DMS153 treated with DMSO at 0.1 percent for 48 hours (cell line): ENCODE results near the gene MRPS30.
"Not testable (repeated sequence)": the region's sequence is repeated elsewhere in the genome, so short reads cannot be mapped to it uniquely, and the experiment has no call there.

Source experiments
- DNase-seq: peaks from one replicate; lab custom pipeline; 2025; ENCODE audit not compliant: unreplicated experiment; lab: John Stamatoyannopoulos, UW

MRPS30 gene

GRCh38 chr5:44808435-44809214 is at the start of gene MRPS30:
MRPS30 (plus strand) TSS chr5:44808947; CDS start chr5:44808963, 16 bp downstream.
- DNase-seq: peak; percentile 99

DNA sequence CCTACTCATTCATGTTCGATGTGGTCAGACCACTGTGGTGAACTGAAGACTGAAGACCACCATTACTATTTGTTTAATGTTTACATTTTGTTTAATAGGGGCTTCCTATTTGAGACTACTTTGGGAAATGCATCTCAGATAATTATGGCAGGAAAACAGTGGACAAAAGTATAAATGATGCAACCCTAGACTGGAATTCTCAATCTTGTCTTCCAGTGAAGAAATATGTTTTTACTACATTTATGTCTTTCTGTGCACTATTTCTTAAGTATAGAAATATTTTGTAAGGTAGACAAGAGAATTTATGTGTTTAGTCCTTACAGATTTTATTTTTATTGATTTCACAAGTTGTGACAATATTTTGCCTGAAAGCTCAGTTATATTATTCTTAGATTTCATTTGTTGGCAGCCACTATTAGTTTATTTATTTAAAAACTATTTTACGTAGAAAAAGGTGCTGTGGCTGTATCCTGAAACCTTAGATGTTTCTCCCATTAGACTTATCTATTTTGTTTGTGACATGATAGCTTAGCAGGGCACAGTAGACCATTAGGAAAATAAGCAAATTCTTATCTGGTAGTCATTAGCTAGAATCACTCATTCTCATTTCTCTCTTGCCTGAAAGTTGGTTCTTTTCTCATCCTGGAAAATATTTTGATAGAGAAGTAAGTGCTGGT is 39.4 kb upstream of the MRPS30 start:
- no peak for DNase-seq

DNA sequence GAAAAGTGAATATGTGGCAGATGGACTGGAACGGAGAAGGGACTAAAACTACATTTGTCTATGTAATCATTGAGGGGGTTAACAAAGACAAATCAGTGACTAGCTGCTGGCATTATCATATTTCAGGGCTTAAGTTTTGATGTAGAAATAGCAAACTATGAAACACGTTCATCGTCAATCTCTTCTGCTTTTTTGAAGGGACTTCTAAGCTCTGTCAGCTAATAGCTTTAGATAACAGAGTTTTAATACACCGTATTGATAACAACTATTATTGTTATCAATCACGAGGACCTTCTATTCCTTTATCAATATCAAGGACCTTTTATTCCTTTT is 38.9 kb upstream of the MRPS30 start:
- no peak for DNase-seq

DNA sequence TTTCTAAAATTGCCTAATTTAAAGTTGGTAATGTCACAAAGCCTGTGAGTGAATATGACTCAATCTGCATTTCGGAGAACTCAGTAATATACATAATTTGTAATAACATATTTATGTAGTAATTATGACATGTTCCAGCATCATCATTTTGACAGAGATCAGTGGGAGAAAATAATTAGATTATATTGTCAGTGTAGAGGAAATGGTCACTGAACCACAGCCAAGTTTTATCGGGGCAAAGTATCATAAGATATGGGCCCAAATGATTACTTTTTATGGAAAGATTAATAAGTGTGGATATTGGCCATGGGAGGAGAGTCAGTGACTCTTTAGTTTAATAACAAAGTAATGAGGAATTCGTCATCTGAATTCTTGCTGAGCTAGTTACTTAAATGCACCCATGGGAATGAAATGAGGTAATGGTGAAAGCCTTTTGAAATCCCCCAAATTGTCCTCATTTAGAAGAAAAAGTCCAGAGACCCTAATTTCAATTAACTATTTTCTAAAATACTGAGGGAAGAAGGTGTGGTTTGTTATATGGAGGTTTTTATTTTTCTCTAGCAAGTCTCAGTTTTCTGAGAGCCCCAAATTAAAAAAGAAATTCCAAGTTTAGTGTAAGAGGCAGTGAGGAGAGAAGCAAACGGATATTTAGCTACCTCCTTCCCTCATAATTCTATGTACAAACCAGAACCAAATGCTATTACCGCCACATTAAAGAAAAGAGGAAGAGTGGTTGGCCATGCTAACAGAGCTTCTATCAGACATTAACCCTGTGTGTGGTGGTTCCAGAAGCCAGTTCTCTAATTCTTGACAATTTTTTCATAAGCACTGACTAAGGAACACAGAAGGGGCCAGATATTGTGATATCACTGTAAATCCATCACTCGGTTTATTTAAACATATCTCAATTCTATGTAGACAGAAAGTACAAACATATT is 37.7 kb upstream of the MRPS30 start:
- DNase-seq: no peak

GRCh38 chr5:44772397-44772796 is 36.4 kb upstream of the MRPS30 start:
- DNase-seq: not testable (repeated sequence)

GRCh38 chr5:44774279-44774880 is 34.4 kb upstream of the MRPS30 start:
- peak; percentile 40 for DNase-seq

DNA sequence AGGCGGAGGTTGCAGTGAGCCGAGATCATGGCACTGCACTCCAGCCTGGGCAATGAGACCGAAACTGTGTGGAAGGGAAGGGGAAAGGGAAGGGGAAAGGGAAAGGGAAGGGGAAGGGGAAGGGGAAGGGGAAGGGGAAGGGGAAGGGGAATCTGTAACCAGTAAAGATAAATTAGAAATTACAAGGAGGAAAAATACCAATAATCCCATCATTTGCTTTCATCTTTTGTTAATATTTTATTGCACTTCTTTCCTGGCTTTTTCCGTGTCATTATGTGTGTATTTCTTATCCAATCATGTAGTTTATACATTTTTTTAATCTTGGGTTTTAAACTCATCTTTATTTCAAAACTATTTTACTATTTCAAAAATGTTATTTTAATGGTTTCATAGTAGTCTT is 29.6 kb upstream of the MRPS30 start:
- no peak for DNase-seq

- no peak for DNase-seq
Measured at GRCh38 chr5:44783634-44784315, 25.0 kb upstream of the MRPS30 start.

GRCh38 chr5:44787731-44788130 is 21.0 kb upstream of the MRPS30 start:
- DNase-seq: no peak

GRCh38 chr5:44789372-44789995 is 19.3 kb upstream of the MRPS30 start:
- DNase-seq: not testable (repeated sequence)

DNA sequence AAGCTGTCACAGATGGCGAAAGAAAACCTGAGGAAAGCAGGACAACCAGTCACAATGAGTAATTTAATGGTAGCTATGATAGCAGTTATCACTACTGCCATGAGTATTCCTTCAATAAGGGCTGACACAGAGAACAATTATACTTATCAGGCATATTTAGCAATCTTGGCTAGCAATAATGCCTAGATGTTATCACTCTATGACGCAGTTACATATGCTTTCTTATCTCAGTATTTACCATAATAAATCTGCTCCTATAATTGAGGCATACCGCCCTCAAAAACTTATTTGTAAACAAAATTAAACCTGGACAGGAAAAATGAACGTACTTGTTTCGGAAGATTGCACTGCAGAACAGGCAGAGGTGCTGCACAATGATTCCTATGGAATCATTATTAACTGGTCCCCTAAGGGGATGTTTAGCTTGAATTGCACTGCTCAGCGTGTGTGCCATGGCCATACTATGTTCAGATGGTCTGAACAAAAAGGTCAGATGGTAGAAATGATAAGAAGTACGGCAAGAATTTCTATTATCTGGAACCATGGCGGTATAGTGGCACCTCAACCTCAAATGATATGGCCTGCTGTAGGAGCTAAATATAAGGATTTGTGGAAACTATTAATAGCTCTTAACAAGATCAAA is 16.6 kb upstream of the MRPS30 start:
- not testable (repeated sequence) for DNase-seq

- DNase-seq: no peak
Measured at GRCh38 chr5:44794371-44794770, 14.4 kb upstream of the MRPS30 start.

DNA sequence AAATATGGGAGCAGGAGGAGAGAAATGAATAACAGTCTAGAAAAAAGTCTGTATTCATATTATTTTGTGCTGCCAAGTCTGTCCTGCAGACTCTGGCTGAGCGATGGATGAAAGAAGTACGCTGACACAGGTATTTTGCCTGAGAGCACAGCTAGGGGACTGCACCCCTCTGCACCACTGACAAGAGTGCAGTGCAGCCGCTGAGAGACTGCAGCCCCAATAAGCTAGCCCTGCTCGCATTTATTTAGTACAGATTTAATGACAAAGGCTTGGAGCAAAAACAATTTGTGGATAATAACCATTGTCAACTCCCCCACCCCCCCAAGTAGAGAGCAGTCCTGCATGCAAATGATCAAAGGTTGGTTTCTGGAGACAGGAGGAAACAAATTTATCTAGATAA is 13.3 kb upstream of the MRPS30 start:
- no peak for DNase-seq

DNA sequence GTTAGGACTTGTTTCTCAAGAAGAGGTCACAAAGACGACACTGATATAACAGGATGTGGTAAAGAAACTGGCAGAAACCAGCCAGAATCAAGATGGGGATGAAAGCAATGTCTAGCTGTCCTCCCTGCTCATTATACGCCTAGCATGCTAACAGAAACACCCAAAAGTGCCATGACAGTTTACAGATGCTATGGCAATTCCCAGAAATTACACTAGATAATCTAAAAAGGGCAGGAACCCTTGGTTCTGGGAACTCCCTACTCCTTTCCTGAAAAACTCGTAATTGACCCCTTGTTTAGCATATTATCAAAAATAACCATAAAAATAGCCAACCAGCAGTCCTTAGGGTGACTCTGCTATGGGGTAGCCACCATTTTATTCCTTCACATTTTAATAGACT is 10.9 kb upstream of the MRPS30 start:
- DNase-seq: no peak

GRCh38 chr5:44801992-44802391 is 6.8 kb upstream of the MRPS30 start:
- no peak for DNase-seq

DNA sequence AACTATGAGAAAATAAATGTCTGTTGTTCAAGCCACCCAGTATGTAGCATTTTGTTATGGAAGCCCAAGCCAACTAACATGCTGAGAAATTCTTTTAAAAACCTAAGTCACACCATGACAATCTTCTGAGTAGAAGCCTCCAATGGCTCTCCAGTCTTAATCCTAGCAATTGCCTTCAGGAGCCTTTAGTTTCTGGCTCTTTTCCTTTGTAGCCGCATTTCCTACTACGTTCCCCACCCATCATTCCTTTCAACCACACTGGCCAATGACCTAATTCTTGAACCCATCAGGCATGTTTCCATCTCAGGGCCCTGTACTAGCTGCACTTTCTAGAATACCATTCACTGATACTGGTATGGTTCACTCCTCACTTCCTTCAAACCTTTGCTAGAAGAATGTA is 2.1 kb upstream of the MRPS30 start:
- DNase-seq: no peak

DNA sequence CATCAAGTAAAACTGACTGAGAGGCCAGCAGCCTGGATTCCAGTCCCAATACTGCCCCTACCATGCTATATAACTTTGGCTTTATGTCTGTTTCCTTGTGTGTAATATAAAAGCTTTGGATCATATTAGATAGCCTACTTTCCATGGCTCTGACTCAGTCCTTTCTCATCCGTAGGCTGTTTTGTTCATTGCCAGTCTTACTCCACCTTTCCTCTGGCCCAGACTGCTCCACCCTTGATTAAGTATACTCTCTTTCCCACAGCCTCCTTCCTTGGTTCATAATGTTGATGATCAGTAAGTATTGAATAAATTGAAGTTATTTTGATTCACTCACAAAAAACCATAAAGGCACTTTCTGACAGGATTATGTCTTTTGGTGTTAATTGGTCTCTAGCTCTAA is 1.5 kb upstream of the MRPS30 start:
- peak; percentile 16 for DNase-seq

- peak; percentile 46 for DNase-seq
Measured at GRCh38 chr5:44809215-44809955, 638 bp downstream of the MRPS30 start.

- DNase-seq: no peak
Measured at GRCh38 chr5:44809956-44810420, 1.2 kb downstream of the MRPS30 start.
